Bronchial epithelial cell (primary cell): ENCODE measurements around the gene FBXL17. TPM values are rescaled to one million over a fixed set of nuclear protein-coding genes. Genes with fewer than 3 reads are reported as not detected.
A peak's percentile ranks its signal among the peaks of the same experiment; 100 is the strongest.

ENCODE experiments used
- DNase-seq: peaks from one replicate; pipeline ENCODE4 v3.0.0-alpha.2; 2010; ENCODE audit warnings: low read depth
- FAIRE-seq: peaks from 2 replicates; lab custom pipeline; 2011; peaks lifted over from hg19 to GRCh38; lab: Jason Lieb, UNC
- H3K27me3 ChIP-seq: 2 replicates; pipeline ENCODE4 v1.5.1; 2011; ENCODE audit warnings: low read length; ENCODE audit not compliant: control insufficient read depth, insufficient read depth
- H3K36me3 ChIP-seq: 2 replicates; pipeline ENCODE4 v1.5.1; 2011; ENCODE audit warnings: low read length; ENCODE audit not compliant: control insufficient read depth, insufficient read depth
- H3K4me3 ChIP-seq: 2 replicates; pipeline ENCODE4 v1.5.1; 2011; ENCODE audit warnings: mild to moderate bottlenecking, low read depth, low read length, control low read depth
- total RNA-seq: library from RNA; depleted of rRNA; stranded (reverse); fragments of >200 nt; gene quantifications from 2 replicates; pipeline ENCODE4 v1.2.1, GENCODE V29; 2014
- TF ChIP-seq, protein P1 (sequence below): IDR thresholded peaks from 2 replicates; pipeline ENCODE4 v1.5.1; 2011; ENCODE audit warnings: mild to moderate bottlenecking, moderate library complexity, low read length, control low read depth, inconsistent platforms; ENCODE audit not compliant: insufficient read depth, severe bottlenecking

FBXL17 gene
- total RNA-seq, result 6.6 and 8.3 TPM in 2 replicates

DNA sequence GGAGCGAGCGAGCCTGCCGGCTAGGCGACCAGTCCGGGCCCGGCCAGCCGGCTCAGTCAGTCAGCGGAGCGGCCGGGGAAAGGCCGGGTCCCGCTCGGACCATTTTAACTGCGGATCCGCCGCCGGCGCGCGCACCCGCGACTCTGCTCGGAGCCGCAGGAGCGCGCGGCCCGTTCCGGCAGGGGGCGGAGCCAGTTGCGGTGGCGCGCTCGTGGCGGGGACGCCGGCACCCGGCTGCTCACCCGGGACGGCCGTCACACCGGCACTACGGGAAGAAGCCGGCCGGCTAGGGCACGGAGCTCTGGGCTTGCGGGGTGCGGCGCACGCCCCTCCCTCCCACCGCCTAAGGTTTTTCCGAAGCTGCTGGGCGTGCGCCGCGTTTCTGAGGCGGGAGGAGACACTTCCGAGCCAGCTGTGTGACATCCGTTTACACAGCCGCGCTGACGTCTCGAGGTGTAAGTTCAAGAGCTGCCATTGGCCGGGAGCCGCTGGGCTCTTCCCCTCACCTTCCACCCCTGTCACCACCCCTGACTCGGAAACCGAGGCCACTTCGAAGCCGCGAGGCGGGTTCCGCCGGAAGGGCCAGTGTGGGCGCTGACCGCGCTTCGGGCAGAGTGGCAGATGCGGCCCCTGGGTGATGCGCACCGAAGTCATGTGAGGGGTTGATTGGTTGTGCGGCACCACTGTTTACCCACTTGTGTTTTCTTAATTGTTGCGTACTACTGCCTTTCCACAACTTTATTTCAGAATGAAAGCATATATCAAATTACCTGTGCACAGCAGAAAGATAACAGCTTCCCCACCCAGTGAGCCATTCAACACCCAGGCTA lies at the start of gene FBXL17:
Gene FBXL17, minus strand, starts transcription at position 145 of the 830 bp plus-strand sequence.
- Histone ChIP-seq H3K27me3 (no peaks in the 10 kb centered on the region), H3K4me3 (peak within 1 kb of the TSS; percentile 97), H3K36me3 (no peaks in the 10 kb centered on the region)
- TF ChIP-seq, protein P1, sequence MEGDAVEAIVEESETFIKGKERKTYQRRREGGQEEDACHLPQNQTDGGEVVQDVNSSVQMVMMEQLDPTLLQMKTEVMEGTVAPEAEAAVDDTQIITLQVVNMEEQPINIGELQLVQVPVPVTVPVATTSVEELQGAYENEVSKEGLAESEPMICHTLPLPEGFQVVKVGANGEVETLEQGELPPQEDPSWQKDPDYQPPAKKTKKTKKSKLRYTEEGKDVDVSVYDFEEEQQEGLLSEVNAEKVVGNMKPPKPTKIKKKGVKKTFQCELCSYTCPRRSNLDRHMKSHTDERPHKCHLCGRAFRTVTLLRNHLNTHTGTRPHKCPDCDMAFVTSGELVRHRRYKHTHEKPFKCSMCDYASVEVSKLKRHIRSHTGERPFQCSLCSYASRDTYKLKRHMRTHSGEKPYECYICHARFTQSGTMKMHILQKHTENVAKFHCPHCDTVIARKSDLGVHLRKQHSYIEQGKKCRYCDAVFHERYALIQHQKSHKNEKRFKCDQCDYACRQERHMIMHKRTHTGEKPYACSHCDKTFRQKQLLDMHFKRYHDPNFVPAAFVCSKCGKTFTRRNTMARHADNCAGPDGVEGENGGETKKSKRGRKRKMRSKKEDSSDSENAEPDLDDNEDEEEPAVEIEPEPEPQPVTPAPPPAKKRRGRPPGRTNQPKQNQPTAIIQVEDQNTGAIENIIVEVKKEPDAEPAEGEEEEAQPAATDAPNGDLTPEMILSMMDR, result no peak
- FAIRE-seq, result no peak
- DNase-seq, result peak; percentile 69

DNA sequence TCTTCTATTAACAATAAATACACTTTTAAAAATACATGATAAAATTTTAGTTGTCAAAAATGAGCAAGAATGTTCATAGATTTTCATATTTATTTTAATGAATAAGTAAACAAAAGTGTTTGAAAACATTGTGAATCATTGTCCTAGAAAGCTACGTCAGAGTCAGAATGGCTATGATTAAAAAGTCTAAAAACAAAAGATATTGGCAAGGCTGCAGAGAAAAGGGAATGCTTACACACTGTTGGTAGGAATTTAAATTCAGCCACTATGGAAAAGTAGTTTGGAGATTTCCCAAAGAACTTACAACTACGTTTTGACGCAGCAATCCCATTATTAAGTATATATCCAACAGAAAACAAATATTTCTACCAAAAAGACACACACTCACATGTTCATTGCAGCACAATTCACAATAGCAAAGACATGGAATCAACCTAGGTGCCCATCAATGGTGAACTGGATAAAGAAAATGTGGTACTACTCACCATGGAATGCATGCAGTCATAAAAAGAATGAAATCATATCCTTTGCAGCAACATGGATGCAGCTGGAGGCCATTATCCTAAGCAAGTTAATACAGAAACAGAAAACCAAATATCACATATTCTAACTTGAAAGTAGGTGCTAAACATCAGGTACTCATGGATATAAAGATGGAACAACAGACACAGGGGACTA lies 49.2 kb upstream of the FBXL17 start:
- TF ChIP-seq, protein P1, result no peak
- DNase-seq (peak; percentile 31), FAIRE-seq (no peak)
- Histone ChIP-seq H3K36me3 (no peaks in the 10 kb centered on the region), H3K4me3 (no peak overlapping the region), H3K27me3 (no peaks in the 10 kb centered on the region)

DNA sequence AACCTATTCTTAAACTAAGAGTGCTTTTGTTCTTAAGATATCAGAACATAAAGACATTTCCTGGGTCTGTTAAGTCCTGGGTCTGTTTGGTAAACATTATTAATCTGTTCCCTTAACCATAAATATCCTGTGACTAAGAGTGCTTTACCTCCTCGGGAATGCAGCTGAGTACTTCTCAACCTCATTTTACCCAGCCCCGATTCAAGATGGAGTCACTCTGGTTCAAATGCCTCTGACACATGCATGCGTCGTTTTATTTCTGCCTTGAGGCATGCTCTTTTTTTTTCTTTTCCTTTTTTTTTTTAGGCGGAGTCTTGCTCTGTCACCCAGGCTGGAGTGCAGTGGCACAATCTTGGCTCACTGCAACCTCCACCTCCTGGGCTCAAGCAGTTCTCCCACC lies 39.8 kb upstream of the FBXL17 start:
- Histone ChIP-seq H3K4me3 (no peak overlapping the region), H3K36me3 (no peaks in the 10 kb centered on the region), H3K27me3 (no peaks in the 10 kb centered on the region)
- DNase-seq (peak; percentile 29), FAIRE-seq (no peak)
- TF ChIP-seq, protein P1, result no peak

DNA sequence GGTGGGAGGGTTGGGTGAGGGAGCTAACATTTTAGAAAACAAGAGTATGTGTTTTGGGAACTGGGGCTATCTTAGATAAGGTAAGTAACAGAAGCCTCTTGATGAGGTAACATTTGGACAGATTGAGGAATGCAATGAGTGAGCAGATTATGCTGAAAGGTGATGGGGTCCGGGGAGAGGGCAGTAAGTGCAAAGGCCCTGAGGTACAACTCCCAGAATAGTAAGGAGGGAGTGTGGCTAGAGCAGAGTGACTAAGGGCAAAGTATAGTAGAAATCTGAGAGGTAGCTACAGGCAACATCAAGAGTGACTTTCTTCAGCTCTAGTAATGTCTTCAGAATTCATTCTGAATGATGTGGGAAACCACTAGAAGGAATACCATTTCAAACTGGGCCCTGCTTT lies 38.9 kb upstream of the FBXL17 start:
- Histone ChIP-seq H3K4me3 (no peak overlapping the region), H3K36me3 (no peaks in the 10 kb centered on the region), H3K27me3 (no peaks in the 10 kb centered on the region)
- DNase-seq (no peak), FAIRE-seq (no peak)
- TF ChIP-seq, protein P1, result no peak

DNA sequence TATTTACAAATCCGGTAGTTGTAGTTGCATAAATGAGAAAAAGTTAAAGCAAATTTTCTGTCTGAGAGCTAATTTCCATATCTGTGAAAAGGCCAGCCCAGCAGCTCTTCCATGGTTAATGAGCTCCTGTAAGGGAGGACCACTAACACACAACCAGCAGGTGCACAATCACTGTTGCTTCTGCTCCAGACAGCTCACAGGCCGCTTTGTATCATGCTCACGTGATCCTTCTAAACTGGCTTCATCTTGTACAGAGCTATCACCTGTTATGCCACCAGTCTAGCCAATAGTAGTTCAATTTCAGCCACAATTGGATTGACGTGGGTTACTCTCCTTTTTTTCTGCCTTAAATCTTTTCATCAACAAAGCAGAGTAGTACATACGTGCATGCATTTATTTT lies 38.3 kb upstream of the FBXL17 start:
- DNase-seq (no peak), FAIRE-seq (no peak)
- TF ChIP-seq, protein P1, result no peak
- H3K27me3 ChIP-seq, result no peaks in the 10 kb centered on the region
- no peak overlapping the region for H3K4me3 ChIP-seq
- H3K36me3 ChIP-seq, result no peaks in the 10 kb centered on the region
